ENCODE results near the gene DLG5. TPM values are rescaled to one million over a fixed set of nuclear protein-coding genes. Genes with fewer than 3 reads are reported as not detected.

Gene DLG5
- polyA plus RNA-seq, 4 donors, result 34.0 to 53.8 (median 43.0) TPM

GRCh38 chr10:77827366-77827765 lies 99.2 kb downstream of the DLG5 start:
- no peak for DNase-seq (ENCODE audit: low read depth in 4 of 4, low spot score in 2 of 4)

GRCh38 chr10:77825965-77826364 lies 100.6 kb downstream of the DLG5 start:
- DNase-seq (ENCODE audit: low read depth in 4 of 4, low spot score in 2 of 4), result no peak

- no peak for DNase-seq (ENCODE audit: low read depth in 4 of 4, low spot score in 2 of 4)
Observed at GRCh38 chr10:77824908-77825307, 101.6 kb downstream of the DLG5 start.

GRCh38 chr10:77823811-77824542 lies 102.6 kb downstream of the DLG5 start:
- DNase-seq (ENCODE audit: low read depth in 4 of 4, low spot score in 2 of 4), result no peak

GRCh38 chr10:77821551-77821950 lies 105.0 kb downstream of the DLG5 start:
- no peak for DNase-seq (ENCODE audit: low read depth in 4 of 4, low spot score in 2 of 4)

GRCh38 chr10:77821036-77821435 lies 105.5 kb downstream of the DLG5 start:
- DNase-seq (ENCODE audit: low read depth in 4 of 4, low spot score in 2 of 4), result no peak

- DNase-seq (ENCODE audit: low read depth in 4 of 4, low spot score in 2 of 4), result no peak
Observed at GRCh38 chr10:77820349-77820748, 106.2 kb downstream of the DLG5 start.

- no peak for DNase-seq (ENCODE audit: low read depth in 4 of 4, low spot score in 2 of 4)
Observed at GRCh38 chr10:77819210-77820112, 107.1 kb downstream of the DLG5 start.

GRCh38 chr10:77818378-77818777 lies 108.2 kb downstream of the DLG5 start:
- no peak for DNase-seq (ENCODE audit: low read depth in 4 of 4, low spot score in 2 of 4)

- no peak for DNase-seq (ENCODE audit: low read depth in 4 of 4, low spot score in 2 of 4)
Observed at GRCh38 chr10:77817541-77817940, 109.0 kb downstream of the DLG5 start.

GRCh38 chr10:77816311-77816710 lies 110.2 kb downstream of the DLG5 start:
- DNase-seq (ENCODE audit: low read depth in 4 of 4, low spot score in 2 of 4), result no peak

GRCh38 chr10:77812741-77813140 lies 113.8 kb downstream of the DLG5 start:
- no peak for DNase-seq (ENCODE audit: low read depth in 4 of 4, low spot score in 2 of 4)

- DNase-seq (ENCODE audit: low read depth in 4 of 4, low spot score in 2 of 4), result no peak
Observed at GRCh38 chr10:77811831-77812430, 114.6 kb downstream of the DLG5 start.

- no peak for DNase-seq (ENCODE audit: low read depth in 4 of 4, low spot score in 2 of 4)
Observed at GRCh38 chr10:77810446-77811335, 115.9 kb downstream of the DLG5 start.

- no peak for DNase-seq (ENCODE audit: low read depth in 4 of 4, low spot score in 2 of 4)
Observed at GRCh38 chr10:77809336-77809735, 117.2 kb downstream of the DLG5 start.

- no peak for DNase-seq (ENCODE audit: low read depth in 4 of 4, low spot score in 2 of 4)
Observed at GRCh38 chr10:77807706-77808105, 118.8 kb downstream of the DLG5 start.

GRCh38 chr10:77806511-77807157 lies 119.9 kb downstream of the DLG5 start:
- DNase-seq (ENCODE audit: low read depth in 4 of 4, low spot score in 2 of 4), result no peak

- no peak for DNase-seq (ENCODE audit: low read depth in 4 of 4, low spot score in 2 of 4)
Observed at GRCh38 chr10:77805676-77806075, 120.9 kb downstream of the DLG5 start.

- no peak for DNase-seq (ENCODE audit: low read depth in 4 of 4, low spot score in 2 of 4)
Observed at GRCh38 chr10:77804371-77804770, 122.2 kb downstream of the DLG5 start.
